ENCODE measurements around the gene ANKMY2.

GRCh38 chr7:16650266-16650665, 4.7 kb upstream of the ANKMY2 start:
- no peak for TF ChIP-seq CTCF (tag by site-specific recombination; IDR thresholded peaks at IDR 0.05)
- no peak for TF ChIP-seq ZNF324 (tag by site-specific recombination; IDR thresholded peaks at IDR 0.05)
